Measurements from ENCODE around the gene GALNTL6.

GALNTL6 gene

GRCh38 chr4:171876636-171877035 is 63.4 kb downstream of the GALNTL6 start:
- Histone ChIP-seq H3K36me3 (ENCODE audit: control insufficient read depth in 2 of 2, insufficient read depth in 2 of 2, low read length in 2 of 2) (no peaks in the 10 kb centered on the region), H3K27ac (ENCODE audit: low read length) (no peak overlapping the region), H3K27me3 (ENCODE audit: control insufficient read depth in 1 of 2, insufficient read depth in 2 of 2, low read length in 2 of 2) (no peaks in the 10 kb centered on the region), H3K4me1 (ENCODE audit: control insufficient read depth, insufficient read depth, low read length) (no peaks in the 10 kb centered on the region), H3K4me3 (ENCODE audit: low read length in 2 of 2) (no peak overlapping the region), H3K9ac (ENCODE audit: low read length in 2 of 2) (no peak overlapping the region), H3K9me3 (ENCODE audit: control insufficient read depth in 2 of 2, low read length in 2 of 2) (no peaks in the 10 kb centered on the region)

DNA sequence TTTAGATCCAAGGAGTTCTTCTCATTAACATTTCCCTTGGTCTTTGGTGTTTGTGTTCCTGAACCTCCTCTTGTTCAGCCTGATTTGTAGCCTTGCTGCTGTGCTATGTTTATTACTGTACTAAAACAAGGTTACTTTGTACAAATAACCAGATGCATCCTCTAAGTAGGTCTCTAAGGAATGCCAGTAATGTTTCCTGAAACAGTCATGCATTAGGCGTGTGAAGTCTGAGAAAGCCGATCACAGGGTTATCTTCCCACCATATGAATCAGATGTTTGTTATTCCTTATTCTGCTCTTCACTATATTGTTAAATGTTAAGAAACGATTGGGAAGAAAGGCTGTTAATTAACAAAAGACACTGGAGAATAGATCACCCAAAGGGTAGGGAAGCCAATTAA is 66.9 kb downstream of the GALNTL6 start:
- no peaks in the 10 kb centered on the region for H3K9me3 ChIP-seq (ENCODE audit: control insufficient read depth in 2 of 2, low read length in 2 of 2)
- H3K36me3 ChIP-seq (ENCODE audit: control insufficient read depth in 2 of 2, insufficient read depth in 2 of 2, low read length in 2 of 2), result no peaks in the 10 kb centered on the region
- H3K27ac ChIP-seq (ENCODE audit: low read length), result no peak overlapping the region
- H3K4me1 ChIP-seq (ENCODE audit: control insufficient read depth, insufficient read depth, low read length), result no peaks in the 10 kb centered on the region
- no peak overlapping the region for H3K9ac ChIP-seq (ENCODE audit: low read length in 2 of 2)
- H3K4me3 ChIP-seq (ENCODE audit: low read length in 2 of 2), result no peak overlapping the region
- H3K27me3 ChIP-seq (ENCODE audit: control insufficient read depth in 1 of 2, insufficient read depth in 2 of 2, low read length in 2 of 2), result no peaks in the 10 kb centered on the region

- Histone ChIP-seq H3K36me3 (ENCODE audit: control insufficient read depth in 2 of 2, insufficient read depth in 2 of 2, low read length in 2 of 2) (no peaks in the 10 kb centered on the region), H3K4me1 (ENCODE audit: control insufficient read depth, insufficient read depth, low read length) (no peaks in the 10 kb centered on the region), H3K4me3 (ENCODE audit: low read length in 2 of 2) (no peak overlapping the region), H3K9ac (ENCODE audit: low read length in 2 of 2) (no peak overlapping the region), H3K27ac (ENCODE audit: low read length) (no peak overlapping the region), H3K9me3 (ENCODE audit: control insufficient read depth in 2 of 2, low read length in 2 of 2) (no peaks in the 10 kb centered on the region), H3K27me3 (ENCODE audit: control insufficient read depth in 1 of 2, insufficient read depth in 2 of 2, low read length in 2 of 2) (no peaks in the 10 kb centered on the region)
Observed at GRCh38 chr4:171889681-171890080, 76.5 kb downstream of the GALNTL6 start.

DNA sequence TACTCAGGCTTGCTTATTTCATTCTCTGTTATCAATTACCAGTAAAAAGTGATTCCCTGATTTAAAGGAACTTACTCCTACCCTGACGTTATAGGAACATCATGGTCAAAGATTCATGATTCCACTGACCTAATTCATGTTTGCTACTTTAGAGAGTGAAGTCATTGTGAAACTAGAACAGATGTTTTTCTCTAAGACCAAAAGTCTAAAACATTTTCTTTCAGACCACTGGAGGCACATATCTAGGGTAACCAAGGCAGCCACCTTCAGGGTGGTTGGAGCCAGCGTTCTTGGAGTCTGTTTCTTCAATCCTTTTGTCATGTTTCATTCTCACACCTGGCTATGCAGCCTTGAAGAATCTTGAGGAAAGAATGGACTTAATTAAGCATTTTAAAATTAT is 77.8 kb downstream of the GALNTL6 start:
- Histone ChIP-seq H3K9me3 (ENCODE audit: control insufficient read depth in 2 of 2, low read length in 2 of 2) (no peaks in the 10 kb centered on the region), H3K27me3 (ENCODE audit: control insufficient read depth in 1 of 2, insufficient read depth in 2 of 2, low read length in 2 of 2) (no peaks in the 10 kb centered on the region), H3K4me1 (ENCODE audit: control insufficient read depth, insufficient read depth, low read length) (no peaks in the 10 kb centered on the region), H3K27ac (ENCODE audit: low read length) (no peak overlapping the region), H3K36me3 (ENCODE audit: control insufficient read depth in 2 of 2, insufficient read depth in 2 of 2, low read length in 2 of 2) (no peaks in the 10 kb centered on the region), H3K9ac (ENCODE audit: low read length in 2 of 2) (no peak overlapping the region), H3K4me3 (ENCODE audit: low read length in 2 of 2) (no peak overlapping the region)

- Histone ChIP-seq H3K9ac (ENCODE audit: low read length in 2 of 2) (no peak overlapping the region), H3K27me3 (ENCODE audit: control insufficient read depth in 1 of 2, insufficient read depth in 2 of 2, low read length in 2 of 2) (no peaks in the 10 kb centered on the region), H3K9me3 (ENCODE audit: control insufficient read depth in 2 of 2, low read length in 2 of 2) (no peaks in the 10 kb centered on the region), H3K4me3 (ENCODE audit: low read length in 2 of 2) (no peak overlapping the region), H3K27ac (ENCODE audit: low read length) (no peak overlapping the region), H3K4me1 (ENCODE audit: control insufficient read depth, insufficient read depth, low read length) (no peaks in the 10 kb centered on the region), H3K36me3 (ENCODE audit: control insufficient read depth in 2 of 2, insufficient read depth in 2 of 2, low read length in 2 of 2) (no peaks in the 10 kb centered on the region)
Observed at GRCh38 chr4:171896426-171896825, 83.2 kb downstream of the GALNTL6 start.

DNA sequence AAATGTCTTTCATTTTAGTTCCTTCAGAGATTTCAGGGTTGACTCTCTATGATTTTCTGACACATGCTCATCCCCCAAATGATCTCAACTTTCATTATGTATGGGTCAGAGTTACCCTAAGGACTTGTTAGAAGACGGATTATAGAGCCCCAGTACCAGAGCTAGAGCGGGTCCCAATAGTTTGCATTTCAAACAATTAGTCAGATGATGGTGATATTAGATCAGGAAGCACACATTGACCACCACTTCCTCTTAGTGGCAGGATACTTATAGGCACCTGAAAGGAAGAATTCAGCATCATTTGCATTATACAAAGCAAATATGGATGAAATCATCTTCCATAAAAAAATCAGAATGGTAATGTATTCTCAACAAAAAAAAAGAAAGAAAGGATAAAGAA is 106.1 kb downstream of the GALNTL6 start:
- no peaks in the 10 kb centered on the region for H3K27me3 ChIP-seq (ENCODE audit: control insufficient read depth in 1 of 2, insufficient read depth in 2 of 2, low read length in 2 of 2)
- no peak overlapping the region for H3K9ac ChIP-seq (ENCODE audit: low read length in 2 of 2)
- H3K36me3 ChIP-seq (ENCODE audit: control insufficient read depth in 2 of 2, insufficient read depth in 2 of 2, low read length in 2 of 2), result no peaks in the 10 kb centered on the region
- no peaks in the 10 kb centered on the region for H3K4me1 ChIP-seq (ENCODE audit: control insufficient read depth, insufficient read depth, low read length)
- H3K9me3 ChIP-seq (ENCODE audit: control insufficient read depth in 2 of 2, low read length in 2 of 2), result no peaks in the 10 kb centered on the region
- no peak overlapping the region for H3K27ac ChIP-seq (ENCODE audit: low read length)
- no peak overlapping the region for H3K4me3 ChIP-seq (ENCODE audit: low read length in 2 of 2)

DNA sequence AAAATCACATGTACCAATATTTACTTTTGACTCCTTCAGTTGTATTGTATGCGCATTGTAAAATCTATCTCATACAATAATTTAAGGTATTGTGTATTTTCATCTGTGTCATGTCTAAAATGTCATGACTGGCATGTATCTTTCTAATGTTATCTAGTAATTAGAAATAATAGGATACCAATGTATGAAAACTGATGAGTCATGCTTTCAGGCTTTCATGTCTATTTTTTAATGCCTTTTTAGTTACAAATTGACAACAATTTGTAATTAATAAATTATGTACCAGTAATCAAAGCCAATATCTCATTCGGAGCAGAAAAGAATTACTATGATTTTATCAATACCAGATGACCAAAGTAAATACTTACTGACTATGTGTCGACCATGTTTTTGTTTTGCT is 107.7 kb downstream of the GALNTL6 start:
- Histone ChIP-seq H3K4me3 (ENCODE audit: low read length in 2 of 2) (no peak overlapping the region), H3K9ac (ENCODE audit: low read length in 2 of 2) (no peak overlapping the region)

GRCh38 chr4:171924746-171925376 is 111.7 kb downstream of the GALNTL6 start:
- no peak overlapping the region for H3K4me3 ChIP-seq (ENCODE audit: low read length in 2 of 2)
- no peaks in the 10 kb centered on the region for H3K4me1 ChIP-seq (ENCODE audit: control insufficient read depth, insufficient read depth, low read length)
- no peak overlapping the region for H3K9ac ChIP-seq (ENCODE audit: low read length in 2 of 2)
- no peaks in the 10 kb centered on the region for H3K36me3 ChIP-seq (ENCODE audit: control insufficient read depth in 2 of 2, insufficient read depth in 2 of 2, low read length in 2 of 2)
- no peaks in the 10 kb centered on the region for H3K27me3 ChIP-seq (ENCODE audit: control insufficient read depth in 1 of 2, insufficient read depth in 2 of 2, low read length in 2 of 2)
- no peaks in the 10 kb centered on the region for H3K9me3 ChIP-seq (ENCODE audit: control insufficient read depth in 2 of 2, low read length in 2 of 2)
- no peak overlapping the region for H3K27ac ChIP-seq (ENCODE audit: low read length)

More for the DNA sequence above, 107.7 kb downstream of the GALNTL6 start:
- Histone ChIP-seq H3K27me3 (ENCODE audit: control insufficient read depth in 1 of 2, insufficient read depth in 2 of 2, low read length in 2 of 2) (no peaks in the 10 kb centered on the region), H3K36me3 (ENCODE audit: control insufficient read depth in 2 of 2, insufficient read depth in 2 of 2, low read length in 2 of 2) (no peaks in the 10 kb centered on the region), H3K9me3 (ENCODE audit: control insufficient read depth in 2 of 2, low read length in 2 of 2) (no peaks in the 10 kb centered on the region), H3K4me1 (ENCODE audit: control insufficient read depth, insufficient read depth, low read length) (no peaks in the 10 kb centered on the region), H3K27ac (ENCODE audit: low read length) (no peak overlapping the region)

DNA sequence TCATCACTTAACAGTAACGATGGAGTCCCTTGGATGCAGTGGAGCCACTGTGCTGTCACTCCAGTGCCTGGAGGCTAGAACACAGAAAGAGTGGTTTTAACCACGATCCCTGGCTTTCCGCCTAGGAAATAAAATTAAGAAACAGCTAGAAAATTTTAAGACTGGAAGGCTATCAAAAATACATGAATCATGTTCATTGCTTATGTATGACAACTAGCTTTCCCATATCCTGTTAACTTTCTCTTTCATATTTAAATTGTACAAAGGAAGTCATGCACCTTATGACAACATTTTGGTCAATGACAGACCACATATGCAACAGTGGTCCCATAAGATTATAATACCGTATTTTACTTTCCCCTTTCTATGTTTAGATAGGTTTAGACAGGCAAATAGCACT is 115.1 kb downstream of the GALNTL6 start:
- no peaks in the 10 kb centered on the region for H3K4me1 ChIP-seq (ENCODE audit: control insufficient read depth, insufficient read depth, low read length)
- no peak overlapping the region for H3K9ac ChIP-seq (ENCODE audit: low read length in 2 of 2)
- H3K36me3 ChIP-seq (ENCODE audit: control insufficient read depth in 2 of 2, insufficient read depth in 2 of 2, low read length in 2 of 2), result no peaks in the 10 kb centered on the region
- H3K9me3 ChIP-seq (ENCODE audit: control insufficient read depth in 2 of 2, low read length in 2 of 2), result no peaks in the 10 kb centered on the region
- no peak overlapping the region for H3K4me3 ChIP-seq (ENCODE audit: low read length in 2 of 2)
- H3K27me3 ChIP-seq (ENCODE audit: control insufficient read depth in 1 of 2, insufficient read depth in 2 of 2, low read length in 2 of 2), result no peaks in the 10 kb centered on the region
- no peak overlapping the region for H3K27ac ChIP-seq (ENCODE audit: low read length)

DNA sequence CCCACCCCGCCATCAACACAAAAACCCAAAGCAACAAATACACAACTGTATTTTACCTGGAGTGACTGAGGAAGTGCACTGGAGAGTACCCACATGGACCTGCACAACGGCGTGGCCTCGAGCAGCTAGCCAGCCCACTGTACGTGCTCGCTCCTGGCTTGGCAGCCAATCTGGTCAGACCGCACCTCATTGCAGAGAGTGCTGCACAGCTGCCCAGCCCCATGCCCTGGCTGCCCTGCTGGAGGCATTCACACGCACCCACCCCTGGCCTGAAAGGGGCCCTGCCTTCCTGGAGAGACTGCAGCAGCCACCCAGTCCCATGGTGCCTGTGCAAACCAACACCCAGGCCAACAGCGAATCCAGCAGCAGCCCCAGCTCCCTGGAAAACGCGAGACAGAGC is 116.3 kb downstream of the GALNTL6 start:
- no peak overlapping the region for H3K4me3 ChIP-seq (ENCODE audit: low read length in 2 of 2)
- H3K27me3 ChIP-seq (ENCODE audit: control insufficient read depth in 1 of 2, insufficient read depth in 2 of 2, low read length in 2 of 2), result no peaks in the 10 kb centered on the region
- no peaks in the 10 kb centered on the region for H3K9me3 ChIP-seq (ENCODE audit: control insufficient read depth in 2 of 2, low read length in 2 of 2)
- no peaks in the 10 kb centered on the region for H3K4me1 ChIP-seq (ENCODE audit: control insufficient read depth, insufficient read depth, low read length)
- H3K9ac ChIP-seq (ENCODE audit: low read length in 2 of 2), result no peak overlapping the region
- no peak overlapping the region for H3K27ac ChIP-seq (ENCODE audit: low read length)
- no peaks in the 10 kb centered on the region for H3K36me3 ChIP-seq (ENCODE audit: control insufficient read depth in 2 of 2, insufficient read depth in 2 of 2, low read length in 2 of 2)

- H3K36me3 ChIP-seq (ENCODE audit: control insufficient read depth in 2 of 2, insufficient read depth in 2 of 2, low read length in 2 of 2), result no peaks in the 10 kb centered on the region
- no peak overlapping the region for H3K9ac ChIP-seq (ENCODE audit: low read length in 2 of 2)
- no peak overlapping the region for H3K4me3 ChIP-seq (ENCODE audit: low read length in 2 of 2)
- no peaks in the 10 kb centered on the region for H3K27me3 ChIP-seq (ENCODE audit: control insufficient read depth in 1 of 2, insufficient read depth in 2 of 2, low read length in 2 of 2)
- no peaks in the 10 kb centered on the region for H3K9me3 ChIP-seq (ENCODE audit: control insufficient read depth in 2 of 2, low read length in 2 of 2)
- H3K4me1 ChIP-seq (ENCODE audit: control insufficient read depth, insufficient read depth, low read length), result no peaks in the 10 kb centered on the region
- H3K27ac ChIP-seq (ENCODE audit: low read length), result no peak overlapping the region
Observed at GRCh38 chr4:171929907-171930306, 116.7 kb downstream of the GALNTL6 start.
